ENCODE results near the gene COQ8B. TPM values are rescaled to one million over a fixed set of nuclear protein-coding genes. Genes with fewer than 3 reads are reported as not detected.

The COQ8B gene
- polyA plus RNA-seq, 3 donors = 39.0 to 52.7 (median 49.0) TPM

Other genes with a start within 250 kb of the COQ8B start
- 1 to 10 TPM; 1.4 to 2.0 (median 1.8) TPM for gene SPTBN4, start 249.9 kb downstream of the COQ8B start, polyA plus RNA-seq (ENCODE audit: insufficient read length in 3 of 3)
- 10 to 100 TPM; 47.9 to 60.1 (median 57.9) TPM for gene SHKBP1, start 140.0 kb downstream of the COQ8B start, polyA plus RNA-seq (ENCODE audit: insufficient read length in 3 of 3)
- gene LTBP4, start 115.5 kb downstream of the COQ8B start, polyA plus RNA-seq (ENCODE audit: insufficient read length in 3 of 3) = 100 to 1,000 TPM; 225 to 341 (median 273) TPM
- gene NUMBL, start 26.2 kb downstream of the COQ8B start, polyA plus RNA-seq (ENCODE audit: insufficient read length in 3 of 3) = 10 to 100 TPM; 15.0 to 16.5 (median 16.4) TPM
- 10 to 100 TPM; 14.8 to 16.9 (median 16.8) TPM for gene ITPKC, start 226 bp upstream of the COQ8B start, polyA plus RNA-seq (ENCODE audit: insufficient read length in 3 of 3)
- gene ACTMAP, start 33.6 kb upstream of the COQ8B start, polyA plus RNA-seq (ENCODE audit: insufficient read length in 3 of 3) = 10 to 100 TPM; 16.9 to 19.7 (median 18.8) TPM
- gene SNRPA, start 34.3 kb upstream of the COQ8B start, polyA plus RNA-seq (ENCODE audit: insufficient read length in 3 of 3) = 100 to 1,000 TPM; 112 to 138 (median 130) TPM
- gene MIA, start 58.6 kb upstream of the COQ8B start, polyA plus RNA-seq (ENCODE audit: insufficient read length in 3 of 3) = 1 to 10 TPM in 2 of 3 donors, under 1 TPM in 1; 0.30 to 5.0 (median 2.5) TPM
- 10 to 100 TPM in 2 of 3 donors, 1 to 10 TPM in 1; 9.8 to 11.1 (median 10.6) TPM for gene RAB4B, start 61.4 kb upstream of the COQ8B start, polyA plus RNA-seq (ENCODE audit: insufficient read length in 3 of 3)
- 10 to 100 TPM; 72.6 to 85.6 (median 84.7) TPM for gene EGLN2, start 82.3 kb upstream of the COQ8B start, polyA plus RNA-seq (ENCODE audit: insufficient read length in 3 of 3)
- under 1 TPM in 2 of 3 donors, not detected in 1; 0.14 to 0.57 TPM for gene CYP2A6, start 133.6 kb upstream of the COQ8B start, polyA plus RNA-seq (ENCODE audit: insufficient read length in 3 of 3)
- under 1 TPM; 0.09 to 0.29 (median 0.27) TPM for gene CYP2A7, start 165.3 kb upstream of the COQ8B start, polyA plus RNA-seq (ENCODE audit: insufficient read length in 3 of 3)

Data from renal pelvis (tissue), 3 donors.